GM13976 (cell line): ENCODE measurements around the gene RBM47.
A peak's percentile ranks its signal among the peaks of the same experiment; 100 is the strongest.

Source experiments
- DNase-seq: peaks from one replicate; pipeline ENCODE4 v3.0.0; 2012; ENCODE audit warnings: low spot score
- in situ Hi-C: fragments of 300-500 bp; cut with MboI; formaldehyde crosslinking; loops from one replicate; pipeline ENCODE4 v1.12.0; 2022; ENCODE audit warnings: low sequenced_read_pairs, mixed read lengths, inconsistent platforms; ENCODE audit not compliant: unreplicated experiment
- TF ChIP-seq, protein P1 (sequence below): IDR thresholded peaks from 2 replicates; pipeline ENCODE4 v1.5.1; 2012; ENCODE audit warnings: borderline replicate concordance, mild to moderate bottlenecking; ENCODE audit not compliant: insufficient read depth; ENCODE audit errors: extremely low read depth, missing control alignments, control extremely low read depth

RBM47 gene

DNA sequence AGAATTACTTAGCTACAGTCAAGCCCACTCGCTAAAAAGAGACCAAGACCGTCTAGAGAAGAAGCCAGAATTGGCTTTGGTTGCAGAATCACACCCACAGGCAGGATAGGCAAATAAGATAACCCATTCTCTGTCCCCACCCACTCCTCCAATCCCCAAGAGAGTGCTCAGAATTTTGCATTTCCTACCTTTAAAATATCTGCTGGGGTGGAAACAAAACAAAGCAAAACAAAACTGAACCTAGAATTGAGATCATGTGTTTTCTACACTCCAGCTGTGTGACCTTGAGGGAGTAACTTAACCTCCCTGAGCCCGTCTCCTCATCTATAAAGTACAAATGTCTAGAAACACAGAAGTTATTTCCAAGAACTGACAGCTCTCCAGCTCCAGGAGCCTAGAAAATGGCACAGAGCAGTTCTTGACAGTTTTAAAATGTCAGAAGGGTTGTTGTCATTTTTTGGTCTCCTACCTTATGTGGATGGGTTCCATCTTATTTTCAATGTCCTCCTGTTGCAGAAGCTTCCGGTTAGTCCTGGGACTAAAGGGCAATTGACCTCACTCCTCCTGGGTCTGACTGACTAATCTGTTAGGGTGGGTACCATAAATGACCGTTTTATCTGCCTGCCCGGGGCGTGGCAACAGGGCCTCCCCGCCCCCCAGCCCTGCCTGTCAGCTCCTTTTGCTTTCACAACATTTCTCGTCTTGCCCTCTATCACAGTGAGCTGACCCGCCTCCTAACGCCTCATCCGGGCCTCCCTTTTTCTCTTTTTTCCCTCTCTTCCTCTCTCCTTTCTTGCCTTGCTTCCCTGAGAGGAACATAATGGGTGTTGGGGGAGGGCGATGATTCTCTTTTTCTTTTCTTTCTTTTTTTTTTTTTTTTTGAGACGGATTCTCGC is 114.0 kb downstream of the RBM47 start:
- peak; percentile 84 for DNase-seq
- in situ Hi-C loops: no loop called here
- TF ChIP-seq, protein P1, sequence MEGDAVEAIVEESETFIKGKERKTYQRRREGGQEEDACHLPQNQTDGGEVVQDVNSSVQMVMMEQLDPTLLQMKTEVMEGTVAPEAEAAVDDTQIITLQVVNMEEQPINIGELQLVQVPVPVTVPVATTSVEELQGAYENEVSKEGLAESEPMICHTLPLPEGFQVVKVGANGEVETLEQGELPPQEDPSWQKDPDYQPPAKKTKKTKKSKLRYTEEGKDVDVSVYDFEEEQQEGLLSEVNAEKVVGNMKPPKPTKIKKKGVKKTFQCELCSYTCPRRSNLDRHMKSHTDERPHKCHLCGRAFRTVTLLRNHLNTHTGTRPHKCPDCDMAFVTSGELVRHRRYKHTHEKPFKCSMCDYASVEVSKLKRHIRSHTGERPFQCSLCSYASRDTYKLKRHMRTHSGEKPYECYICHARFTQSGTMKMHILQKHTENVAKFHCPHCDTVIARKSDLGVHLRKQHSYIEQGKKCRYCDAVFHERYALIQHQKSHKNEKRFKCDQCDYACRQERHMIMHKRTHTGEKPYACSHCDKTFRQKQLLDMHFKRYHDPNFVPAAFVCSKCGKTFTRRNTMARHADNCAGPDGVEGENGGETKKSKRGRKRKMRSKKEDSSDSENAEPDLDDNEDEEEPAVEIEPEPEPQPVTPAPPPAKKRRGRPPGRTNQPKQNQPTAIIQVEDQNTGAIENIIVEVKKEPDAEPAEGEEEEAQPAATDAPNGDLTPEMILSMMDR: no peak

DNA sequence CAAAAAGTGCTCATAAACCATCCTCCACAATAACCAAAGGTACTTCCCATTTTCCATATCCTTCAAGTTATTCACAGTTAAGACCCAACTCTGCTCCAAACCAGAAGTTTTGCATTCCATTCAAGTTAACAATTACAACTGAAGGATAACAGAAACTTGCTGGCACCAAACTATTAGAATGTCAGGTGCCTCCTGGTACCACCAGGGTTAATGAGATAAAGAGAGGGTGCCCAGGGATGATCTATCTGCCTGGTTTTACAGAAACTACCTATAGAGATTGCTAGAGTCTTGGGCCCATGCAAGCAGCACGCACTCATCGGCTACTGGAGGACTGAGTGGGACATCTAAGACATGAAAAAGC is 114.6 kb downstream of the RBM47 start:
- no peak for DNase-seq
- in situ Hi-C loops: no loop called here
- TF ChIP-seq, protein P1: no peak

DNA sequence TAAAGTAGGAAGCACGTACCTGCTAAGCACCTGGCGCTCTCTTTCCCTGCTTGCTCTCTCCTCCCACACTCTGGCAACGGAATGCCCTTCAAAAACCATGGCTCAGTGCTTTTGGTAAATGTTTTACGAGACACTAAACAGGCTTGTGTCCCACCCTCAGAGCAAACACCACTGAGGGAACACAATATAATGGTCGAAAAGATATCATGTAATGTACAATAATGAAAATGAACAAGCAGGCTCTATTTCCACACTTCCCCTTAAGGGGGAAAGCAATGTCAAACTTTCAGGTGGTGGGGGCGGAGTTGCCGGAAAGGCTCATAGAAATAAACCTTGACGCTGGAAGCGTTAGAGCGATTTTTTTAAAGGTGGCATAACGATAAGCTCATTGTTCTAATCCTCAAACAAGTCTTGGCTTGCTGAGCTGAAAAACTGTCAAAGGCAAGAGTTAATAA is 115.1 kb downstream of the RBM47 start:
- TF ChIP-seq, protein P1: no peak
- DNase-seq: no peak
- in situ Hi-C loops: no loop called here

GRCh38 chr4:40511036-40511614 is 118.5 kb downstream of the RBM47 start:
- in situ Hi-C loops: no loop called here
- no peak for DNase-seq
- TF ChIP-seq, protein P1: no peak

- in situ Hi-C loops: no loop called here
- no peak for DNase-seq
- TF ChIP-seq, protein P1: no peak
Observed at GRCh38 chr4:40507977-40508376, 121.7 kb downstream of the RBM47 start.

DNA sequence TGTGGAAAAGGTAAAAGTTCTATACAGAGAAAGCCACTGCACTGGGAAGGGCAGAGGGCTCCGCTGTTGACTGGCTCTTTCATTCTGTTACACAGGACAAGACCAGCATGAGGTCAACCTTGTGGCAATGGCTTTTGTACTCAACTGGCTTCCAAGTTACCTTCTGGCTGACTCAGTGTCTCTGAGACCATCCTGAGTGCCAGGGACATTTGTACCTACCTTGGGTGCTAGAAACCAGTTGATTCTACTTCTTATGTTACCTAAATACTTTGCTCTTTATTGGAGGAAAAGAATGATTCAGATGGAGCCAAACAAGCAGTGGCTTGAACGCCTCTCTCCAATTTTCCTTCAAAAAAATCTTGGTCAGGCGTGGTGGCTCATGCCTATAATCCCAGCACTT is 123.2 kb downstream of the RBM47 start:
- TF ChIP-seq, protein P1: no peak
- no peak for DNase-seq
- in situ Hi-C loops: no loop called here
